Smooth muscle cell (in vitro differentiated cells): ENCODE data around the gene FAM98B. TPM values are rescaled to one million over a fixed set of nuclear protein-coding genes. Genes with fewer than 3 reads are reported as not detected.

ENCODE experiments used
- DNase-seq: peaks from one replicate; lab custom pipeline; 2025; ENCODE audit not compliant: unreplicated experiment; lab: John Stamatoyannopoulos, UW
- H2AFZ ChIP-seq: fragments of 200-600 bp; sonication (generic); 2 replicates; pipeline ENCODE4 v1.6.0; 2016; ENCODE audit warnings: antibody characterized with exemption, low read depth, mild to moderate bottlenecking
- H3F3A ChIP-seq: fragments of 200-600 bp; sonication (generic); 2 replicates; pipeline ENCODE4 v1.6.0; 2017; ENCODE audit warnings: antibody characterized with exemption, low read depth
- H3K27ac ChIP-seq: fragments of 200-600 bp; sonication (generic); 2 replicates; pipeline ENCODE4 v1.5.1; 2016; ENCODE audit warnings: low read depth, mild to moderate bottlenecking
- H3K27me3 ChIP-seq: fragments of 200-600 bp; sonication (generic); 2 replicates; pipeline ENCODE4 v1.6.1; 2016; ENCODE audit warnings: low read depth, mild to moderate bottlenecking
- H3K36me3 ChIP-seq: fragments of 200-600 bp; sonication (generic); 2 replicates; pipeline ENCODE4 v1.5.1; 2016; ENCODE audit warnings: low read depth
- H3K4me1 ChIP-seq: fragments of 200-600 bp; sonication (generic); 2 replicates; pipeline ENCODE4 v1.5.1; 2016; ENCODE audit warnings: low read depth
- H3K4me2 ChIP-seq: fragments of 200-600 bp; sonication (generic); 2 replicates; pipeline ENCODE4 v1.6.0; 2016; ENCODE audit warnings: mild to moderate bottlenecking
- H3K4me3 ChIP-seq: fragments of 200-600 bp; sonication (generic); 2 replicates; pipeline ENCODE4 v1.5.1; 2016; ENCODE audit warnings: mild to moderate bottlenecking
- H3K79me2 ChIP-seq: fragments of 200-600 bp; sonication (generic); 2 replicates; pipeline ENCODE4 v1.6.0; 2016; ENCODE audit warnings: low read depth, mild to moderate bottlenecking
- H3K9ac ChIP-seq: fragments of 200-600 bp; sonication (generic); 2 replicates; pipeline ENCODE4 v1.6.0; 2016; ENCODE audit warnings: low read depth
- H3K9me3 ChIP-seq: fragments of 200-600 bp; sonication (generic); replicated peaks from 2 replicates; pipeline ENCODE4 v1.5.1; 2016; ENCODE audit warnings: low read depth
- H4K20me1 ChIP-seq: fragments of 200-600 bp; sonication (generic); 2 replicates; pipeline ENCODE4 v1.6.0; 2016; ENCODE audit warnings: low read depth
- WGBS: methylation state at CpG from one replicate; pipeline ENCODE4 v1.1.7; 2016; ENCODE audit warnings: low lambda C conversion rate; 5-methylcytosine and 5-hydroxymethylcytosine counted together
- polyA plus RNA-seq: library from polyadenylated mRNA; unstranded; fragments of >200 nt; fragmentation: Nextera tagmentation; extraction: Ambion mirVana; gene quantifications from 2 replicates; pipeline ENCODE4 v1.2.1, GENCODE V29; 2016
- total RNA-seq: library from RNA; depleted of rRNA; stranded (reverse); fragments of >200 nt; gene quantifications from 2 replicates; pipeline ENCODE4 v1.2.3, GENCODE V29; 2014
- TF ChIP-seq, protein P1 (sequence below): fragments of 200-600 bp; sonication (generic); IDR thresholded peaks from 2 replicates; pipeline ENCODE4 v1.5.1; 2017; ENCODE audit warnings: borderline replicate concordance, mild to moderate bottlenecking, antibody characterized with exemption; ENCODE audit not compliant: insufficient read depth, poor library complexity, severe bottlenecking

Gene FAM98B
- total and polyA plus RNA-seq, 2 experiments from 2014 or later: 1.4 to 5.1 TPM

- Histone ChIP-seq H3K36me3 (no peaks in the 10 kb centered on the region), H3F3A (no peaks in the 10 kb centered on the region), H3K4me2 (no peak overlapping the region), H3K27me3 (no peaks in the 10 kb centered on the region), H3K4me3 (no peak overlapping the region), H3K9ac (no peak overlapping the region), H3K4me1 (no peaks in the 10 kb centered on the region), H3K9me3 (no peaks in the 10 kb centered on the region), H3K27ac (no peak overlapping the region), H3K79me2 (no peaks in the 10 kb centered on the region), H2AFZ (no peak overlapping the region), H4K20me1 (no peaks in the 10 kb centered on the region)
- DNase-seq: no peak
- TF ChIP-seq, protein P1, sequence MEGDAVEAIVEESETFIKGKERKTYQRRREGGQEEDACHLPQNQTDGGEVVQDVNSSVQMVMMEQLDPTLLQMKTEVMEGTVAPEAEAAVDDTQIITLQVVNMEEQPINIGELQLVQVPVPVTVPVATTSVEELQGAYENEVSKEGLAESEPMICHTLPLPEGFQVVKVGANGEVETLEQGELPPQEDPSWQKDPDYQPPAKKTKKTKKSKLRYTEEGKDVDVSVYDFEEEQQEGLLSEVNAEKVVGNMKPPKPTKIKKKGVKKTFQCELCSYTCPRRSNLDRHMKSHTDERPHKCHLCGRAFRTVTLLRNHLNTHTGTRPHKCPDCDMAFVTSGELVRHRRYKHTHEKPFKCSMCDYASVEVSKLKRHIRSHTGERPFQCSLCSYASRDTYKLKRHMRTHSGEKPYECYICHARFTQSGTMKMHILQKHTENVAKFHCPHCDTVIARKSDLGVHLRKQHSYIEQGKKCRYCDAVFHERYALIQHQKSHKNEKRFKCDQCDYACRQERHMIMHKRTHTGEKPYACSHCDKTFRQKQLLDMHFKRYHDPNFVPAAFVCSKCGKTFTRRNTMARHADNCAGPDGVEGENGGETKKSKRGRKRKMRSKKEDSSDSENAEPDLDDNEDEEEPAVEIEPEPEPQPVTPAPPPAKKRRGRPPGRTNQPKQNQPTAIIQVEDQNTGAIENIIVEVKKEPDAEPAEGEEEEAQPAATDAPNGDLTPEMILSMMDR: no peak
- WGBS: 62% methylated on average over 2 of the region's 2 CpGs
These were observed 60.7 kb downstream of the FAM98B start for GRCh38 chr15:38514601-38515000.

GRCh38 chr15:38516626-38517025 lies 62.7 kb downstream of the FAM98B start:
- 87% methylated on average over 5 of the region's 5 CpGs for whole genome bisulfite sequencing
- no peak overlapping the region for H3K27ac ChIP-seq

GRCh38 chr15:38517312-38517975 lies 63.5 kb downstream of the FAM98B start:
- H3K4me2 ChIP-seq: no peak overlapping the region
- DNase-seq: no peak
- no peaks in the 10 kb centered on the region for H3K36me3 ChIP-seq
- H3K27me3 ChIP-seq: no peaks in the 10 kb centered on the region
- no peak overlapping the region for H2AFZ ChIP-seq
- H4K20me1 ChIP-seq: no peaks in the 10 kb centered on the region
- H3K79me2 ChIP-seq: no peaks in the 10 kb centered on the region
- no peak overlapping the region for H3K27ac ChIP-seq
- no peaks in the 10 kb centered on the region for H3K4me1 ChIP-seq
- no peak overlapping the region for H3K4me3 ChIP-seq
- H3F3A ChIP-seq: no peaks in the 10 kb centered on the region
- WGBS: 47% methylated on average over 2 of the region's 2 CpGs
- TF ChIP-seq, protein P1: no peak
- H3K9ac ChIP-seq: no peak overlapping the region
- H3K9me3 ChIP-seq: no peaks in the 10 kb centered on the region

More at GRCh38 chr15:38516626-38517025, 62.7 kb downstream of the FAM98B start:
- H3K27me3 ChIP-seq: no peaks in the 10 kb centered on the region
- H3K36me3 ChIP-seq: no peaks in the 10 kb centered on the region
- no peaks in the 10 kb centered on the region for H3K9me3 ChIP-seq
- no peaks in the 10 kb centered on the region for H3F3A ChIP-seq
- no peak overlapping the region for H2AFZ ChIP-seq
- no peak overlapping the region for H3K9ac ChIP-seq
- H3K79me2 ChIP-seq: no peaks in the 10 kb centered on the region
- DNase-seq: no peak
- H3K4me1 ChIP-seq: no peaks in the 10 kb centered on the region
- H4K20me1 ChIP-seq: no peaks in the 10 kb centered on the region
- no peak overlapping the region for H3K4me3 ChIP-seq
- H3K4me2 ChIP-seq: no peak overlapping the region
- TF ChIP-seq, protein P1: no peak

- Histone ChIP-seq H3K4me2 (no peak overlapping the region), H3K4me1 (no peaks in the 10 kb centered on the region), H3K9me3 (no peaks in the 10 kb centered on the region), H3K36me3 (no peaks in the 10 kb centered on the region), H3K9ac (no peak overlapping the region), H3K4me3 (no peak overlapping the region), H2AFZ (no peak overlapping the region), H3F3A (no peaks in the 10 kb centered on the region), H4K20me1 (no peaks in the 10 kb centered on the region), H3K27ac (no peak overlapping the region), H3K79me2 (no peaks in the 10 kb centered on the region), H3K27me3 (no peaks in the 10 kb centered on the region)
- WGBS: 89% methylated on average over 4 of the region's 4 CpGs
- DNase-seq: no peak
- TF ChIP-seq, protein P1: no peak
These were observed 64.2 kb downstream of the FAM98B start for GRCh38 chr15:38518084-38518483.
